LNCAP (cell line): Measurements from ENCODE around the gene RAB20.

Experiments
- CTCF ChIP-seq: fragments of 450-650 bp; IDR thresholded peaks from 2 replicates; pipeline ENCODE4 v1.5.1; 2017; ENCODE audit warnings: mild to moderate bottlenecking

RAB20 gene

GRCh38 chr13:110538632-110539031 lies 22.9 kb downstream of the RAB20 start:
- no peak for TF ChIP-seq CTCF

GRCh38 chr13:110536006-110536693 lies 25.4 kb downstream of the RAB20 start:
- no peak for TF ChIP-seq CTCF

GRCh38 chr13:110535526-110535925 lies 26.0 kb downstream of the RAB20 start:
- TF ChIP-seq CTCF = no peak

- TF ChIP-seq CTCF = no peak
Measured at GRCh38 chr13:110533771-110534670, 27.5 kb downstream of the RAB20 start.

GRCh38 chr13:110531671-110532083 lies 29.8 kb downstream of the RAB20 start:
- no peak for TF ChIP-seq CTCF

GRCh38 chr13:110531100-110531499 lies 30.4 kb downstream of the RAB20 start:
- no peak for TF ChIP-seq CTCF

GRCh38 chr13:110529522-110530311 lies 31.8 kb downstream of the RAB20 start:
- no peak for TF ChIP-seq CTCF
